ENCODE data around the gene CDK4. TPM values are rescaled to one million over a fixed set of nuclear protein-coding genes. Genes with fewer than 3 reads are reported as not detected.

The CDK4 gene
- total and polyA plus RNA-seq, 5 donors from 2014 or later = 17.5 to 90.3 (median 63.5) TPM

DNA sequence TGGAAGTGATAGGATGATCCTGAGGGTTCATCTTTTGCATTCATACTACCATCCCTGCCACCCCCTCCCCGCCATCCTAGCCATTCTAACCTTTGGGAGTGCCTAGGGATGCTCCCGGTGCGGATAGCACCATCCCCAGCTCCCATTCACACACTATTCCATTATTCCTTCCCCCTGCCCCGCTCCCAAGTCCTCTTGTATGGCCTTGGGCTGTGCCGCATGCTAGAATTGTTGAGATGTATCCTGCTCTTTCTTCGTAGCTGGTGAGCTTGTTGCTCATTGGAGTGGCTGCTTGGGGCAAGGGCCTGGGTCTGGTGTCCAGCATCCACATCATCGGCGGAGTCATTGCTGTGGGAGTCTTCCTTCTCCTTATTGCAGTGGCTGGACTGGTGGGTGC, 6.6 kb downstream of the CDK4 start:
- Mint-ChIP-seq H3K9me3 (peaks cover 0 to 2% (median 0%) of the 10 kb centered on the region in 7 donors), H3K4me3 (peak overlapping the region; percentile 86 to 93 (median 92)), H3K27ac (peak overlapping the region; percentile 89 to 97 (median 97)), H3K27me3 (no peaks in the 10 kb centered on the region), H3K36me3 (peaks cover 17% of the 10 kb centered on the region), H3K4me1 (peaks cover 0 to 61% (median 32%) of the 10 kb centered on the region in 4 donors)
- DNase-seq (no peak), ATAC-seq (ENCODE audit: low read depth in 2 of 2) (no peak)
- Histone ChIP-seq H3K4me3 (ENCODE audit: low read depth, low read length) (peak overlapping the region; percentile 84), H3K4me1 (ENCODE audit: control insufficient read depth, insufficient read depth, low read length, poor library complexity, severe bottlenecking) (peaks cover 47% of the 10 kb centered on the region), H3K27ac (ENCODE audit: insufficient read depth, low read length, poor library complexity, severe bottlenecking) (peak overlapping the region; percentile 93), H3K36me3 (ENCODE audit: control insufficient read depth, insufficient read depth, low read length) (peaks cover 25% of the 10 kb centered on the region), H3K9me3 (ENCODE audit: control insufficient read depth in 2 of 2, low read length in 2 of 2) (no peaks in the 10 kb centered on the region), H3K27me3 (ENCODE audit: control insufficient read depth, insufficient read depth, low read length) (no peaks in the 10 kb centered on the region)

DNA sequence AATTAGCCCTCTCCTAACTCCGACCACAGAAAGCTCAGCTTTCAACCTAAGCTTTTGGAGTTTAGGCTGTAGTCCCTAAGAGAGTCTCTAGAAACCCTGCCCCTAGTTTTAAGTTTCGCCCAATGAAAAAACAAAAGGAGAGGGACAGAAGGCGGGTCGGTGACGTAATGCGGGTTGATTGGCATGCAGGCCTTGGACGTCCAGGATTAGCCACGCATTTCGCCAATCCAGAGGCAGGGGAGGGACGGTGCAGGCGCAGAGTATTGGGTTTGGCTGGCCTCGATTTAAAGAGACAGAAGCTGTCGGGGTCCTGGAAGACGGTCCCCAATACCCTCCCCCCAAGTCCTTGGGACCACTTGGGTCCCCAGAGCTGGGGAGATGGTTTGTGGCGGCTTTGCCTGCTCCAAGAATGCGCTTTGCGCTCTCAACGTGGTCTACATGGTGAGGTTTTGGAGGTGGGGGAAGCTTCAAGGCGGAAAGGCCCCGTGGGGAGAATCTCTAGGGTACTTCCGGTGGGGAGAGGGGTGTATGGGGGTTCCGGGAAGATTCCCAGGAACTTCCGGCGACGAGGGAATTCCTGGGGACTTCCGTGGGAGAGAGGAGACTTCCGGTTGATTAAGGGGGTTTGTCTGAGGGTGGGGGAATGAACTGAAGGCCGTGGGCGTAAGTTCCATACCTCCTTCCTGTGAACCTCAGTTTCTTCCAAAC, 7.2 kb downstream of the CDK4 start, which contains the start of gene TSPAN31:
TSS of gene TSPAN31 (plus strand) at position 263 of the 708 bp plus-strand sequence. CDS start at position 379, 116 bp downstream.
- peak within 1 kb of the TSS; percentile 89 to 97 (median 97) for H3K27ac Mint-ChIP-seq
- H3K4me3 ChIP-seq (ENCODE audit: low read depth, low read length) = peak within 1 kb of the TSS; percentile 84
- no peaks in the 10 kb centered on the region for H3K27me3 ChIP-seq (ENCODE audit: control insufficient read depth, insufficient read depth, low read length)
- peak; percentile 92 to 98 (median 96) for DNase-seq
- H3K4me3 Mint-ChIP-seq = peak within 1 kb of the TSS; percentile 86 to 93 (median 92)
- H3K36me3 ChIP-seq (ENCODE audit: control insufficient read depth, insufficient read depth, low read length) = peaks cover 23% of the 10 kb centered on the region
- H3K27me3 Mint-ChIP-seq = no peaks in the 10 kb centered on the region
- no peaks in the 10 kb centered on the region for H3K9me3 ChIP-seq (ENCODE audit: control insufficient read depth in 2 of 2, low read length in 2 of 2)
- peak; percentile 80 to 82 for ATAC-seq (ENCODE audit: low read depth in 2 of 2)
- H3K36me3 Mint-ChIP-seq = peaks cover 14% of the 10 kb centered on the region
- H3K4me1 Mint-ChIP-seq = peaks cover 0 to 60% (median 32%) of the 10 kb centered on the region in 4 donors
- peak within 1 kb of the TSS; percentile 93 for H3K27ac ChIP-seq (ENCODE audit: insufficient read depth, low read length, poor library complexity, severe bottlenecking)
- H3K9me3 Mint-ChIP-seq = peaks cover 0 to 2% (median 0%) of the 10 kb centered on the region in 7 donors
- H3K4me1 ChIP-seq (ENCODE audit: control insufficient read depth, insufficient read depth, low read length, poor library complexity, severe bottlenecking) = peaks cover 52% of the 10 kb centered on the region

DNA sequence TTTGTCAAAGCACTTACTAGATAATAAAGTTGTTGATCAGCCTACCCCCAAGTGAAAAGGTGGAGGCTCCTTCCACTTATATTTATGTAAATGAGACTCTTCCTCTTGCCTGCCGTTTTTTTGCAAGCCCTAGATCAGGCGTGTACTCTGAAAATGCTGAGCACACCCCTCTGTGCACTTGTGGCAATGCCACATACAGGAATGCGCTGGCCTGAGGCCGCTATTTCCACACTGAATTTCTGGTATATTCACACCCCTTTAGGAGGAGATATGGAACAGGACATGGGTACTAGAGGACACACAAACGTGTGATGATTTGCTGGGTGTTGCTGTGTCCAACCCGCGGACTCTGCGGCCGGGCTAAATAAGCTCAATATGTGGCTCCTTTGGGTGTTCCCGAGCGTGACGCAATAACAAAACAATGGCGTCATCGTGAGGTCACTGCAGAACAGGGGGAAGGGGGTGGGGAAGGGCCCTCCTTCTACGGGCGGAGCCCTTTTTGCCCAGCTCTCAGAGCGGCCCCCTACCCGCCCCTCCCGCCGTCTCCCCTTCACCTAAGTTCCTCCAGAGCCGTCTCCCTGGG, 7.8 kb downstream of the CDK4 start:
- no peaks in the 10 kb centered on the region for H3K27me3 Mint-ChIP-seq
- H3K9me3 Mint-ChIP-seq = peaks cover 0 to 2% (median 0%) of the 10 kb centered on the region in 7 donors
- Histone ChIP-seq H3K9me3 (ENCODE audit: control insufficient read depth in 2 of 2, low read length in 2 of 2) (no peaks in the 10 kb centered on the region), H3K27me3 (ENCODE audit: control insufficient read depth, insufficient read depth, low read length) (no peaks in the 10 kb centered on the region), H3K36me3 (ENCODE audit: control insufficient read depth, insufficient read depth, low read length) (peaks cover 21% of the 10 kb centered on the region), H3K27ac (ENCODE audit: insufficient read depth, low read length, poor library complexity, severe bottlenecking) (peak overlapping the region; percentile 93), H3K4me1 (ENCODE audit: control insufficient read depth, insufficient read depth, low read length, poor library complexity, severe bottlenecking) (peaks cover 59% of the 10 kb centered on the region), H3K4me3 (ENCODE audit: low read depth, low read length) (peak overlapping the region; percentile 84)
- peak in 2 of 3 donors; percentile 37 to 64 for DNase-seq
- H3K27ac Mint-ChIP-seq = peak overlapping the region; percentile 89 to 97 (median 97)
- peak overlapping the region; percentile 86 to 93 (median 92) for H3K4me3 Mint-ChIP-seq
- H3K4me1 Mint-ChIP-seq = peaks cover 0 to 66% (median 36%) of the 10 kb centered on the region in 4 donors
- peak; percentile 3 to 13 for ATAC-seq (ENCODE audit: low read depth in 2 of 2)
- peaks cover 14% of the 10 kb centered on the region for H3K36me3 Mint-ChIP-seq

DNA sequence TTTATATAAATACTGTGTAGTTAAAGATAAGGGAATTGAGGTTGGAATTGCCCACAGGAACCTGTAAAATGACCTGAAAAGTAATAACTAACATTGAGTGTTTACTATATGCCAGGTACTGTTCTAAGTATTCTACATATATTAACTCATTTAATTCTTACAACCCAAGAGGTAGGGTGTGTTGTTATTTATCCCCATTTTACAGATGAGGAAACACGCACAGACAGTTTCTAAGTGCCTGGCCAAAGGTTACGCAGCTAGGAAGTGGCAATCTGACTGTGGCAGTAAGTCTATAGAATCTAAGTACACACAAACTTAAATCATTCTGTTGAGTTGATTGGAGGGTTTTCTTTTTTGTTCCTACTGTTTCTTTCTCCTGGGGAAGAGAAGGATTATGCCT, 8.3 kb downstream of the CDK4 start:
- peaks cover 15% of the 10 kb centered on the region for H3K36me3 ChIP-seq (ENCODE audit: control insufficient read depth, insufficient read depth, low read length)
- peak overlapping the region; percentile 93 for H3K27ac ChIP-seq (ENCODE audit: insufficient read depth, low read length, poor library complexity, severe bottlenecking)
- H3K4me3 Mint-ChIP-seq = peak overlapping the region; percentile 86 to 93 (median 92)
- H3K36me3 Mint-ChIP-seq = peaks cover 14% of the 10 kb centered on the region
- H3K9me3 Mint-ChIP-seq = peaks cover 0 to 2% (median 0%) of the 10 kb centered on the region in 7 donors
- no peak for DNase-seq
- peaks cover 64% of the 10 kb centered on the region for H3K4me1 ChIP-seq (ENCODE audit: control insufficient read depth, insufficient read depth, low read length, poor library complexity, severe bottlenecking)
- H3K4me3 ChIP-seq (ENCODE audit: low read depth, low read length) = peak overlapping the region; percentile 84
- no peaks in the 10 kb centered on the region for H3K9me3 ChIP-seq (ENCODE audit: control insufficient read depth in 2 of 2, low read length in 2 of 2)
- ATAC-seq (ENCODE audit: low read depth in 2 of 2) = no peak
- H3K27me3 ChIP-seq (ENCODE audit: control insufficient read depth, insufficient read depth, low read length) = no peaks in the 10 kb centered on the region
- peak overlapping the region in 2 of 3 donors; percentile 97 for H3K27ac Mint-ChIP-seq
- H3K4me1 Mint-ChIP-seq = peaks cover 0 to 67% (median 38%) of the 10 kb centered on the region in 4 donors
- no peaks in the 10 kb centered on the region for H3K27me3 Mint-ChIP-seq

DNA sequence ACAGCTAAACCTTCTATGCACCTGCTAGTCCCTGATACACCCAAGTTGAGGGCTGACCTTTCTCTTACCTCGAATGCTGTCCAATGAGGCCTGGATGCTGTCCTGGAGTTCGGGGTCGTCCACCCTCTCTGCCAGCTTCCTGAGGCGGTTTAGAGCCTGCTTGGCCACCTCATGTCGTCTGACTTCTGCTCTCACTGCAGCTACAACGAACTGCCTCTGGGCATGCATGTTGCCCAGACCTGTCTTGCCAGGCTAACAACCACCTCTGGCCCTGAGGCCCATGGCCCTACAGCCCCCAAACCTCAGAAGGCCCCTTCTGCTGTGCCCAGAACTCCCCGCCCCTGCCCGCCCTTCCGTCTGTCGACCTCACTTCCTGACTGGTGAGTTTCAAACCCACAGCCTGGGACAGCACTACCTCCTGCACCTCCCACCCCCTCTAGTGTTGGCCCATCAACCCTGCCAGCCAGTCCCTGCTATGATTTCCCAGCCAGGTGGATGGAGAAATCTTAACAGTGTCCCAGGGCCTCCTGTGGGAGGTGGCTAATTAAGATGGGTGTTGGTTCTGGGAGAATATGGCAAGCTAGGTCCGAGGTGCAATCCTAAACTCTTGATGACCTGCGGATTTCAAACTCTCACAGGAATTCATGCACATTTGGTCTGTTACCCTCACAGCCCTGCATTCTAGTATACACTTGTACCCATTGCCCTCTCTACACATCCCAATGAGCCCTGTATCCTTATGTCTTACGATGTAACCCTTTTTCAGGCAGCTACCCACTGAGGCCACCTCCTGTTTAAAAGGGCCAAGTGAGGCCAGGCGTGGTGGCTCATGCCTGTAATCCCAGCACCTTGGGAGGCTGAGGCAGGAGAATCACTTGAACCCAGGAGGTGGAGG, 10.0 kb downstream of the CDK4 start:
- Mint-ChIP-seq H3K9me3 (peaks cover 0 to 2% (median 0%) of the 10 kb centered on the region in 7 donors), H3K27me3 (no peaks in the 10 kb centered on the region), H3K4me1 (peaks cover 0 to 69% (median 37%) of the 10 kb centered on the region in 4 donors), H3K27ac (peak overlapping the region; percentile 86 to 97 (median 90)), H3K36me3 (peaks cover 8% of the 10 kb centered on the region), H3K4me3 (peak overlapping the region; percentile 84 to 91 (median 89))
- H3K9me3 ChIP-seq (ENCODE audit: control insufficient read depth in 2 of 2, low read length in 2 of 2) = no peaks in the 10 kb centered on the region
- no peaks in the 10 kb centered on the region for H3K27me3 ChIP-seq (ENCODE audit: control insufficient read depth, insufficient read depth, low read length)
- peak overlapping the region; percentile 88 for H3K27ac ChIP-seq (ENCODE audit: insufficient read depth, low read length, poor library complexity, severe bottlenecking)
- ATAC-seq (ENCODE audit: low read depth in 2 of 2) = peak; percentile 64
- peaks cover 68% of the 10 kb centered on the region for H3K4me1 ChIP-seq (ENCODE audit: control insufficient read depth, insufficient read depth, low read length, poor library complexity, severe bottlenecking)
- H3K36me3 ChIP-seq (ENCODE audit: control insufficient read depth, insufficient read depth, low read length) = peaks cover 8% of the 10 kb centered on the region
- peak; percentile 72 to 92 (median 81) for DNase-seq
- peak overlapping the region; percentile 99 for H3K4me3 ChIP-seq (ENCODE audit: low read depth, low read length)

DNA sequence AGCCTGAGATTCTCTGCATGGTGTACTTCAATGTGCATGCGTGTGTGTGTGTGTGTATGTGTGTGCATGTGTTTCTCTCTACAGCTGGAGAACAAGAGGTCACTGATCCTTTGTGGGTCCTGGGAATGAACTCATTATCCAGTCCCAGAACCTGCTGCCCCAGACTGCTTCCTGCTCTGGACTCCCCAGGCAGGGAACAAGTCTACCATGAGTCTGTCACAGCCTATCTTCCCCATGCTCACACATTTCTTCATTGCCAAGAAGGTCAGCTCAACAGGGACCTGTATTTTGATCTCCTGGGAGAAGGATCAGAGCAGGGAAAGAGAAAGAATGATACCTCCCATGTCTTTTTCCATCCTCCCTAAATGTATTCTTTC, 10.7 kb downstream of the CDK4 start:
- Histone ChIP-seq H3K4me3 (ENCODE audit: low read depth, low read length) (peak overlapping the region; percentile 99), H3K4me1 (ENCODE audit: control insufficient read depth, insufficient read depth, low read length, poor library complexity, severe bottlenecking) (peaks cover 68% of the 10 kb centered on the region), H3K27ac (ENCODE audit: insufficient read depth, low read length, poor library complexity, severe bottlenecking) (peak overlapping the region; percentile 88), H3K9me3 (ENCODE audit: control insufficient read depth in 2 of 2, low read length in 2 of 2) (no peaks in the 10 kb centered on the region), H3K27me3 (ENCODE audit: control insufficient read depth, insufficient read depth, low read length) (no peaks in the 10 kb centered on the region), H3K36me3 (ENCODE audit: control insufficient read depth, insufficient read depth, low read length) (peaks cover 12% of the 10 kb centered on the region)
- Mint-ChIP-seq H3K4me1 (peaks cover 0 to 71% (median 40%) of the 10 kb centered on the region in 4 donors), H3K36me3 (peaks cover 13% of the 10 kb centered on the region), H3K27me3 (no peaks in the 10 kb centered on the region), H3K4me3 (peak overlapping the region; percentile 84 to 91 (median 89)), H3K27ac (peak overlapping the region; percentile 86 to 97 (median 90)), H3K9me3 (peaks cover 0 to 2% (median 0%) of the 10 kb centered on the region in 7 donors)
- no peak for ATAC-seq (ENCODE audit: low read depth in 2 of 2)
- no peak for DNase-seq

Data from CD4-positive, CD25-positive, alpha-beta regulatory T cell (primary cell).